Vagina (tissue), 2 donors: ENCODE results near the gene TIE1.

Experiments
- CTCF ChIP-seq, 3 experiments: fragments of 450-650 bp in 2 of 3; fragments of 200-600 bp in 1 of 3; sonication (generic) in 1 of 3; IDR thresholded peaks; one replicate each; pipeline ENCODE4 v1.5.1; 2017 to 2019; ENCODE audit warnings: antibody characterized with exemption in 3 of 3, mild to moderate bottlenecking in 2 of 3, moderate library complexity in 2 of 3
- POLR2AphosphoS5 ChIP-seq, 2 donors: sonication (generic); formaldehyde crosslinking; IDR thresholded peaks; one replicate each; pipeline ENCODE4 v1.9.0; 2017; ENCODE audit warnings: antibody characterized with exemption in 2 of 2, mild to moderate bottlenecking in 2 of 2, low read depth in 1 of 2; ENCODE audit not compliant: insufficient read depth in 1 of 2

GRCh38 chr1:43358121-43358745, 57.5 kb downstream of the TIE1 start:
- TF ChIP-seq CTCF (IDR thresholded peaks at IDR 0.05) (no peak), POLR2AphosphoS5 (IDR thresholded peaks at IDR 0.05; ENCODE audit: insufficient read depth in 1 of 2, low read depth in 1 of 2) (peak in 1 of 2 donors; percentile 82)
